GM04503 (cell line): ENCODE data around the gene KIF12.

Experiments
- DNase-seq: peaks from one replicate; pipeline ENCODE4 v3.0.0-alpha.2; 2012; ENCODE audit warnings: low read depth

Gene KIF12

GRCh38 chr9:114105236-114105635 lies 6.1 kb upstream of the KIF12 start:
- DNase-seq = no peak

GRCh38 chr9:114102484-114102883 lies 3.4 kb upstream of the KIF12 start:
- no peak for DNase-seq

- DNase-seq = no peak
Observed at GRCh38 chr9:114100536-114100935, 1.4 kb upstream of the KIF12 start.

GRCh38 chr9:114099669-114100270 lies 678 bp upstream of the KIF12 start:
- DNase-seq = no peak

GRCh38 chr9:114098021-114098935 lies 814 bp downstream of the KIF12 start:
- no peak for DNase-seq

GRCh38 chr9:114097613-114098020 lies 1.5 kb downstream of the KIF12 start:
- no peak for DNase-seq

GRCh38 chr9:114096866-114097612 lies 2.1 kb downstream of the KIF12 start:
- no peak for DNase-seq

- no peak for DNase-seq
Observed at GRCh38 chr9:114096041-114096511, 3.0 kb downstream of the KIF12 start.

- DNase-seq = no peak
Observed at GRCh38 chr9:114094971-114095370, 4.1 kb downstream of the KIF12 start.

GRCh38 chr9:114093761-114094505 lies 5.2 kb downstream of the KIF12 start:
- no peak for DNase-seq

- no peak for DNase-seq
Observed at GRCh38 chr9:114093031-114093471, 6.0 kb downstream of the KIF12 start.

- no peak for DNase-seq
Observed at GRCh38 chr9:114092336-114092735, 6.8 kb downstream of the KIF12 start.

GRCh38 chr9:114091711-114092110 lies 7.4 kb downstream of the KIF12 start:
- no peak for DNase-seq

GRCh38 chr9:114090798-114091197 lies 8.3 kb downstream of the KIF12 start:
- DNase-seq = no peak

- DNase-seq = no peak
Observed at GRCh38 chr9:114089206-114089840, 9.8 kb downstream of the KIF12 start.

GRCh38 chr9:114088571-114089170 lies 10.4 kb downstream of the KIF12 start:
- no peak for DNase-seq

- no peak for DNase-seq
Observed at GRCh38 chr9:114087721-114088120, 11.4 kb downstream of the KIF12 start.

- DNase-seq = no peak
Observed at GRCh38 chr9:114086607-114087006, 12.5 kb downstream of the KIF12 start.

- DNase-seq = no peak
Observed at GRCh38 chr9:114086009-114086408, 13.1 kb downstream of the KIF12 start.

GRCh38 chr9:114085387-114085789 lies 13.7 kb downstream of the KIF12 start:
- no peak for DNase-seq
